PFSK-1 (cell line): ENCODE data around the gene ROBO1.

ENCODE experiments used
- FOXP2 ChIP-seq: optimal IDR thresholded peaks from 2 replicates; pipeline ENCODE3; 2011; ENCODE audit warnings: borderline replicate concordance, control low read depth, inconsistent platforms; ENCODE audit not compliant: insufficient read depth; ENCODE audit errors: extremely low read length, extremely low read depth
- POLR2AphosphoS5 ChIP-seq: IDR thresholded peaks from 2 replicates; pipeline ENCODE4 v1.6.1; 2012; ENCODE audit warnings: low read depth, mild to moderate bottlenecking, control low read depth, low read length, moderate library complexity
- SIN3A ChIP-seq: IDR thresholded peaks from 2 replicates; pipeline ENCODE4 v1.6.1; 2012; ENCODE audit warnings: mild to moderate bottlenecking, low read length, moderate library complexity, borderline replicate concordance; ENCODE audit not compliant: insufficient read depth
- TAF1 ChIP-seq: IDR thresholded peaks from 2 replicates; pipeline ENCODE4 v1.6.1; 2012; ENCODE audit warnings: low read length, control low read depth, borderline replicate concordance; ENCODE audit not compliant: insufficient read depth
- TF ChIP-seq, protein P1 (sequence below), 2 experiments: IDR thresholded peaks; 2 replicates each; pipeline versions ENCODE4 v1.6.1 to v1.8.0; 2011 to 2012; ENCODE audit warnings: low read depth in 2 of 2, low read length in 2 of 2, control low read depth in 1 of 2, inconsistent platforms in 1 of 2, mild to moderate bottlenecking in 1 of 2, moderate library complexity in 1 of 2; ENCODE audit not compliant: insufficient read depth in 1 of 2

The ROBO1 gene

DNA sequence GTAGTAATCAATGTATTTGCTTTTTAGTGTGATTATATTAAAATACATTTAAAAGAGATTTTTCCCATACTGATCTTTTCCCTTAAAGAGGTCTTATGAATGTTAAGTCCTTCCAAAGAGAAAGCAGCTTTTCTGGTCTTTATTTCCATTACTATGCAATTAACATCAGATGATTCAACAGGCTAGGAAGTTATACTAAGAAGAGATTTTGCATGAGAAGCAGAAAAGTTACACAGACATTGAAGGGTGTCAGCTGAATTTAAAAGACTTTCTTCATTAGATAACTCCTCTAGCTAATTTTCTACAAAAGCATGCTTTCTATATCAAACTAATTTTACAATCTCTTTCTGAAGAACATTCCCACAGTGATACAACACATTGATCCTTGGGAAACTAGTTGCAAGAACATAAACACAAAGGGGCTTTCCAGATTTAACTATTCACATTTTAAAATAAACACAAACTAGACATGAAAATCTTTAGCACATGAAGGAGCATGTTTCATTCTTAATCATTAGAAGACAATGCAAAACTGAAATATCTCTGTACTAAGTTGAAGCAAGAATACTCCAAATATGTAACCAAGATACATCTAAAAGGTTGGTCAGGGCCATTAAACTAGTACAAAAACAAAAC is 965.8 kb downstream of the ROBO1 start:
- no peak for TF ChIP-seq FOXP2
- TF ChIP-seq SIN3A: no peak
- TF ChIP-seq, protein P1, sequence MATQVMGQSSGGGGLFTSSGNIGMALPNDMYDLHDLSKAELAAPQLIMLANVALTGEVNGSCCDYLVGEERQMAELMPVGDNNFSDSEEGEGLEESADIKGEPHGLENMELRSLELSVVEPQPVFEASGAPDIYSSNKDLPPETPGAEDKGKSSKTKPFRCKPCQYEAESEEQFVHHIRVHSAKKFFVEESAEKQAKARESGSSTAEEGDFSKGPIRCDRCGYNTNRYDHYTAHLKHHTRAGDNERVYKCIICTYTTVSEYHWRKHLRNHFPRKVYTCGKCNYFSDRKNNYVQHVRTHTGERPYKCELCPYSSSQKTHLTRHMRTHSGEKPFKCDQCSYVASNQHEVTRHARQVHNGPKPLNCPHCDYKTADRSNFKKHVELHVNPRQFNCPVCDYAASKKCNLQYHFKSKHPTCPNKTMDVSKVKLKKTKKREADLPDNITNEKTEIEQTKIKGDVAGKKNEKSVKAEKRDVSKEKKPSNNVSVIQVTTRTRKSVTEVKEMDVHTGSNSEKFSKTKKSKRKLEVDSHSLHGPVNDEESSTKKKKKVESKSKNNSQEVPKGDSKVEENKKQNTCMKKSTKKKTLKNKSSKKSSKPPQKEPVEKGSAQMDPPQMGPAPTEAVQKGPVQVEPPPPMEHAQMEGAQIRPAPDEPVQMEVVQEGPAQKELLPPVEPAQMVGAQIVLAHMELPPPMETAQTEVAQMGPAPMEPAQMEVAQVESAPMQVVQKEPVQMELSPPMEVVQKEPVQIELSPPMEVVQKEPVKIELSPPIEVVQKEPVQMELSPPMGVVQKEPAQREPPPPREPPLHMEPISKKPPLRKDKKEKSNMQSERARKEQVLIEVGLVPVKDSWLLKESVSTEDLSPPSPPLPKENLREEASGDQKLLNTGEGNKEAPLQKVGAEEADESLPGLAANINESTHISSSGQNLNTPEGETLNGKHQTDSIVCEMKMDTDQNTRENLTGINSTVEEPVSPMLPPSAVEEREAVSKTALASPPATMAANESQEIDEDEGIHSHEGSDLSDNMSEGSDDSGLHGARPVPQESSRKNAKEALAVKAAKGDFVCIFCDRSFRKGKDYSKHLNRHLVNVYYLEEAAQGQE (IDR thresholded peaks at IDR 0.05; ENCODE audit: insufficient read depth in 1 of 2, low read depth in 2 of 2, low read length in 2 of 2): no peak
- no peak for TF ChIP-seq TAF1
- TF ChIP-seq POLR2AphosphoS5: no peak; the same call in 1 of the 2 replicates

DNA sequence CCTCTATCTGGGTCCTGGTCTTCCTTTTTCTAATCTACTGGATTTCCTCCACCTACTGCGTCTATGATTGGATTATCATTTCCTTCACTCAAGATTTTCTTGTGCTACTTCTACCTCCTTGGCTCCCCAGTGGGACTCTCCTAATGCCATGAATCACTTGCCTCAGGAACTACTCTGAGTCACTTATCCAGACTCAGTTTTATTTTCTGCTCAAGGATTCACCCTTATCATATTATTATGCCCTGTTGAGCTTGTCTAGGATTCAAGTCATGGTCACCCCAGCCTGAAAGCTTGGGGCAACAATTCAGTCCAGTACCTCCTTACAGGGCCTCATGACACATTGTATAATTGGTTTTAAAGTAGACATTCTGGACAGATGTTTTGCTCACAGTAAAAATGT is 968.1 kb downstream of the ROBO1 start:
- TF ChIP-seq FOXP2 (no peak), POLR2AphosphoS5 (no peak), TAF1 (no peak), SIN3A (no peak)
- TF ChIP-seq, protein P1 (IDR thresholded peaks at IDR 0.05; ENCODE audit: insufficient read depth in 1 of 2, low read depth in 2 of 2, low read length in 2 of 2): no peak

DNA sequence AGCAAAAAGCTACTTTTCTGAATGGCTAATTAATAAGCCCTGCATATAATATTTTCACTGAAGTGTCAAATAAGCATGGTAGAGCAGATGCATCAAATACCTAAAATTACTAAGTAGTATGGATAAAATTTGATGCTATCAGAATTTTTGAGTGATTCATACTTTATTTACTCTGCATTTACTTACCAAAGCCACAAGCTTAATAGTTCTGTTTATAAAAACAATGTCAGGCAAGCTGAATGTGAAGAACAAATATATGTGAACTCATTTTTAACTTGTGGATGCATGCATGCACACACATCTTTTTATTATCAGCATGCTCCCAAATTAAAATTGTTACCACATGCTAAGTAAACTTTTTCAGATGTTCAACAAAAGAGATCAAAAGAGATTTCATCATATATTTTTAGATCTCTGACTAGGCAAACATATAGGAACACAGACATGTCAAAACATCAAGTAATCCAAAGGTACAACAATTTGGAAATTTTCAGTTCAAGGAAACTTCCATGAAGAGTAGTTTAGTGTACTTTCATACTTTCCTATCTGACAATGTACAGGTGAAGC is 969.4 kb downstream of the ROBO1 start:
- TF ChIP-seq FOXP2 (no peak), SIN3A (no peak), TAF1 (no peak)

DNA sequence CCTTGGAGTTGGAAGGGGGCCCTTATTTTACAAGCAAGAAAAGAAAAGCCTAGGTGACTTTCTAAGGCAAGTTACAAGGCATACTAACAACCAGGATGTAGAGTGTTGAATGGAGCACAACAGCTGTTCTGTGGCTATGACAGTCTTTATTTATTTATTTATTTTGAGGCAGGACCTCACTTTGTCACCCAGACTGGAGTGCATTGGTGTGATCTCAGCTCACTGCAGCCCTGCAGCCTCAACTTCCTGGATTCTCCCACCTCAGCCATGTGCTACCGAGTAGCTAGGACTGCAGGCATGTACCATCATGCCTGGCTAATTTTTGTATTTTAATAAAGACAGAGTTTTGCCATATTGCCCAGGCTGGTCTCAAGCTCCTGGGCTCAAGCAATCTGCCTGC is 973.4 kb downstream of the ROBO1 start:
- no peak for TF ChIP-seq TAF1
- TF ChIP-seq, protein P1 (IDR thresholded peaks at IDR 0.05; ENCODE audit: insufficient read depth in 1 of 2, low read depth in 2 of 2, low read length in 2 of 2): no peak
- no peak for TF ChIP-seq SIN3A
- no peak for TF ChIP-seq POLR2AphosphoS5
- no peak for TF ChIP-seq FOXP2

DNA sequence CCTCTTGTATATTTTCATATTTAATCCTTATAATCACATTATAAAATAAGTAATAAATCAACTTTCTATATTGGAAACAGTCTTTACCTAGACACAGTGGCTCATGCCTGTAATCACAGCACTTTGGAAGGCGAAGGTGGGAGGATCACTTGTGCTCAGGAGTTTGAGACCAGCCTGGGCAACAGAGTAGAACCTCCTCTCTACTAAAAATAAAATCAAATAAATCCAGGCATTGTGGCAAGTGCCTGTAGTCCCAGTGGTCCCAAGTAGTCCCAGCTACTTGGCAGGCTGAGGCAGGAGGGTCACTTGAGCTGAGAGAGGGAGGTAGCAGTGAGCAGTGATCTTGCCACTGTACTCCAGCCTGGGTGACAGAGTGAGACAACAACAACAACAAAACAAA is 975.1 kb downstream of the ROBO1 start:
- no peak for TF ChIP-seq TAF1
- TF ChIP-seq, protein P1 (IDR thresholded peaks at IDR 0.05; ENCODE audit: insufficient read depth in 1 of 2, low read depth in 2 of 2, low read length in 2 of 2): no peak
- no peak for TF ChIP-seq SIN3A
- TF ChIP-seq POLR2AphosphoS5: no peak
- TF ChIP-seq FOXP2: no peak
